Liver (tissue), 9 donors: ENCODE results near the gene PPIA. TPM values are rescaled to one million over a fixed set of nuclear protein-coding genes. Genes with fewer than 3 reads are reported as not detected.

Experiments
- DNase-seq: peaks from one replicate; pipeline ENCODE4 v3.0.0-alpha.2; 2017; ENCODE audit warnings: low spot score
- H3K27ac ChIP-seq, 2 donors: one replicate each; pipeline ENCODE4 v1.7.0; 2013; ENCODE audit warnings: inconsistent platforms in 2 of 2, low read length in 2 of 2, control low read depth in 1 of 2, low read depth in 1 of 2, mild to moderate bottlenecking in 1 of 2
- H3K27me3 ChIP-seq, 4 donors: one replicate each; pipeline versions ENCODE4 v1.6.1 to v1.7.0; 2013; ENCODE audit warnings: low read length in 3 of 4, inconsistent platforms in 1 of 4, mild to moderate bottlenecking in 1 of 4, moderate library complexity in 1 of 4; ENCODE audit not compliant: control insufficient read depth in 4 of 4, insufficient read depth in 4 of 4
- H3K36me3 ChIP-seq, 4 donors: one replicate each; pipeline versions ENCODE4 v1.6.1 to v1.7.0; 2013; ENCODE audit warnings: low read length in 3 of 4, mild to moderate bottlenecking in 3 of 4, low read depth in 1 of 4, moderate library complexity in 1 of 4; ENCODE audit not compliant: control insufficient read depth in 4 of 4, insufficient read depth in 3 of 4
- H3K4me1 ChIP-seq, 4 donors: one replicate each; pipeline versions ENCODE4 v1.6.1 to v1.7.0; 2013; ENCODE audit warnings: low read length in 3 of 4, mild to moderate bottlenecking in 3 of 4, moderate library complexity in 1 of 4; ENCODE audit not compliant: control insufficient read depth in 4 of 4, insufficient read depth in 4 of 4
- H3K4me3 ChIP-seq, 3 donors: one replicate each; pipeline versions ENCODE4 v1.6.1 to v1.7.0; 2013; ENCODE audit warnings: low read length in 3 of 3, control low read depth in 1 of 3, low read depth in 1 of 3, mild to moderate bottlenecking in 1 of 3
- H3K9ac ChIP-seq, 2 donors: one replicate each; pipeline ENCODE4 v1.7.0; 2013; ENCODE audit warnings: low read length in 2 of 2, mild to moderate bottlenecking in 2 of 2, moderate library complexity in 2 of 2, control low read depth in 1 of 2, low read depth in 1 of 2
- H3K9me3 ChIP-seq, 4 donors: one replicate each; pipeline versions ENCODE4 v1.6.1 to v1.7.0; 2013; ENCODE audit warnings: low read length in 3 of 4; ENCODE audit not compliant: control insufficient read depth in 4 of 4
- ATF3 ChIP-seq: IDR thresholded peaks from 2 replicates; pipeline ENCODE4 v1.6.1; 2016; ENCODE audit warnings: antibody characterized with exemption
- CTCF ChIP-seq: fragments of 150-350 bp; IDR thresholded peaks from 2 replicates; pipeline ENCODE4 v1.5.1; 2017; ENCODE audit warnings: improper control_type of control experiment, low read depth, low read length; ENCODE audit not compliant: missing input control
- FOXA1 ChIP-seq: IDR thresholded peaks from 2 replicates; pipeline ENCODE4 v1.6.1; 2016; ENCODE audit warnings: antibody characterized with exemption
- FOXA2 ChIP-seq: IDR thresholded peaks from 2 replicates; pipeline ENCODE4 v1.6.1; 2016; ENCODE audit warnings: antibody characterized with exemption
- GABPA ChIP-seq, 2 donors: IDR thresholded peaks in 1 of 2; conservative IDR thresholded peaks in 1 of 2; 2 replicates each; pipeline ENCODE4 v1.6.1; 2016; ENCODE audit warnings: antibody characterized with exemption in 2 of 2, mild to moderate bottlenecking in 1 of 2, moderate library complexity in 1 of 2
- HNF4G ChIP-seq: IDR thresholded peaks from 2 replicates; pipeline ENCODE4 v1.6.1; 2016; ENCODE audit warnings: antibody characterized with exemption
- JUND ChIP-seq, 2 donors: IDR thresholded peaks; 2 replicates each; pipeline ENCODE4 v1.6.1; 2016; ENCODE audit warnings: antibody characterized with exemption in 2 of 2
- MAX ChIP-seq: IDR thresholded peaks from 2 replicates; pipeline ENCODE4 v1.6.1; 2016; ENCODE audit warnings: antibody characterized with exemption
- NR2F2 ChIP-seq: IDR thresholded peaks from 2 replicates; pipeline ENCODE4 v1.6.1; 2016; ENCODE audit warnings: antibody characterized with exemption
- REST ChIP-seq: IDR thresholded peaks from 2 replicates; pipeline ENCODE4 v1.6.1; 2016; ENCODE audit warnings: antibody characterized with exemption, mild to moderate bottlenecking
- RXRA ChIP-seq, 2 donors: IDR thresholded peaks; 2 replicates each; pipeline ENCODE4 v1.6.1; 2017 to 2018; ENCODE audit warnings: antibody characterized with exemption in 2 of 2, mild to moderate bottlenecking in 1 of 2
- TAF1 ChIP-seq: conservative IDR thresholded peaks from 2 replicates; pipeline ENCODE4 v1.6.1; 2016; ENCODE audit warnings: antibody characterized with exemption, mild to moderate bottlenecking
- ZBTB33 ChIP-seq: IDR thresholded peaks from 2 replicates; pipeline ENCODE4 v1.6.1; 2016; ENCODE audit warnings: antibody characterized with exemption
- WGBS: extraction: QIAGEN DNeasy Blood & Tissue Kit; methylation state at CpG from one replicate; pipeline ENCODE4 v1.1.7; 2013; 5-methylcytosine and 5-hydroxymethylcytosine counted together
- polyA plus RNA-seq, 2 donors: library from polyadenylated mRNA; stranded (reverse) in 1 of 2; unstranded in 1 of 2; fragments of 200-250 nt in 1 of 2; fragments of >200 nt in 1 of 2; fragmentation: Nextera tagmentation in 1 of 2; extraction: Ambion mirVana in 1 of 2; gene quantifications; one replicate each; pipeline versions ENCODE4 v1.2.1 to v1.2.3, GENCODE V29; 2013 to 2015
- total RNA-seq, 2 donors: library from RNA; depleted of rRNA; stranded (reverse); fragments of >200 nt; gene quantifications; one replicate each; pipeline ENCODE4 v1.2.3, GENCODE V29; 2014
- donor health status: healthy.
- donor health status: healthy.
- donor health status: healthy.
- donor health status: healthy.
- donor health status: healthy.

PPIA gene
- total and polyA plus RNA-seq, 4 donors, result 834 to 1,873 (median 1,399) TPM

GRCh38 chr7:44793919-44794318 lies 2.6 kb upstream of the PPIA start:
- no peak for TF ChIP-seq ZBTB33
- no peak for TF ChIP-seq NR2F2
- TF ChIP-seq HNF4G, result no peak
- no peak for TF ChIP-seq TAF1
- no peak for TF ChIP-seq ATF3
- DNase-seq, result no peak
- H3K9me3 ChIP-seq, result no peaks in the 10 kb centered on the region
- peaks cover 0 to 4% (median 0%) of the 10 kb centered on the region in 4 donors for H3K36me3 ChIP-seq
- no peak overlapping the region for H3K9ac ChIP-seq
- no peak overlapping the region for H3K4me3 ChIP-seq
- no peak overlapping the region for H3K27ac ChIP-seq
- peaks cover 3 to 16% (median 9%) of the 10 kb centered on the region in 4 donors for H3K4me1 ChIP-seq
- 89% methylated on average over 5 of the region's 5 CpGs for WGBS
- no peaks in the 10 kb centered on the region for H3K27me3 ChIP-seq

- H3K4me1 ChIP-seq, result peaks cover 3 to 17% (median 10%) of the 10 kb centered on the region in 4 donors
- WGBS, result 59% methylated on average over 3 of the region's 3 CpGs
- TF ChIP-seq ZBTB33 (no peak), FOXA2 (no peak), GABPA (IDR thresholded peaks at IDR 0.05 in 1 of 2, conservative IDR thresholded peaks at IDR 0.05 in 1 of 2) (no peak), FOXA1 (no peak), RXRA (IDR thresholded peaks at IDR 0.05) (no peak), MAX (no peak), JUND (IDR thresholded peaks at IDR 0.05) (no peak), CTCF (no peak), REST (no peak)
- H3K9ac ChIP-seq, result no peak overlapping the region
- no peak overlapping the region for H3K27ac ChIP-seq
- H3K27me3 ChIP-seq, result no peaks in the 10 kb centered on the region
- DNase-seq, result no peak
- no peak overlapping the region for H3K4me3 ChIP-seq
- peaks cover 0 to 5% (median under 1%) of the 10 kb centered on the region in 4 donors for H3K36me3 ChIP-seq
- no peaks in the 10 kb centered on the region for H3K9me3 ChIP-seq
Measured at GRCh38 chr7:44794331-44794730, 2.1 kb upstream of the PPIA start.
